Peyer's patch (tissue), 4 donors: Measurements from ENCODE around the gene PARD6B. TPM values are rescaled to one million over a fixed set of nuclear protein-coding genes. Genes with fewer than 3 reads are reported as not detected.

ENCODE experiments used
- DNase-seq, 3 donors: peaks; one replicate each; pipeline ENCODE4 v3.0.0-alpha.2; 2017 to 2019
- H3K27ac ChIP-seq, 4 donors: fragments of 200-600 bp; sonication (generic); one replicate each; pipeline ENCODE4 v1.5.1; 2016 to 2019
- H3K27me3 ChIP-seq, 2 donors: fragments of 200-600 bp; sonication (generic); one replicate each; pipeline ENCODE4 v1.5.1; 2019
- H3K36me3 ChIP-seq, 3 donors: fragments of 200-600 bp; sonication (generic); one replicate each; pipeline ENCODE4 v1.5.1; 2016 to 2019
- H3K4me1 ChIP-seq, 4 donors: fragments of 200-600 bp; sonication (generic); one replicate each; pipeline ENCODE4 v1.5.1; 2016 to 2019
- H3K4me3 ChIP-seq, 4 donors: fragments of 200-600 bp; sonication (generic); 1 replicate in 3 of 4; 2 replicates in 1 of 4; pipeline ENCODE4 v1.5.1; 2016 to 2019; ENCODE audit warnings: mild to moderate bottlenecking in 1 of 4
- H3K9me3 ChIP-seq, 4 donors: fragments of 200-600 bp; sonication (generic); one replicate each; pipeline ENCODE4 v1.5.1; 2016 to 2019; ENCODE audit warnings: mild to moderate bottlenecking in 1 of 4
- CTCF ChIP-seq, 6 experiments: fragments of 450-650 bp in 4 of 6; fragments of 200-600 bp in 2 of 6; sonication (generic) in 1 of 6; IDR thresholded peaks; one replicate each; pipeline ENCODE4 v1.5.1; 2017 to 2019; ENCODE audit warnings: antibody characterized with exemption in 6 of 6, mild to moderate bottlenecking in 3 of 6, moderate library complexity in 1 of 6
- POLR2A ChIP-seq, 2 donors: fragments of 450-650 bp; IDR thresholded peaks; one replicate each; pipeline ENCODE4 v1.5.1; 2017; ENCODE audit warnings: antibody characterized with exemption in 2 of 2, mild to moderate bottlenecking in 2 of 2, moderate library complexity in 2 of 2
- total RNA-seq, 4 donors: library from RNA; depleted of rRNA; stranded (reverse); fragments of >200 nt; gene quantifications; one replicate each; pipeline ENCODE4 v1.1.0, GENCODE V29; 2016

The PARD6B gene
- total RNA-seq, 4 donors from 2014 or later: 6.6 to 27.0 (median 18.4) TPM

- H3K36me3 ChIP-seq: no peaks in the 10 kb centered on the region
- TF ChIP-seq CTCF (IDR thresholded peaks at IDR 0.05) (no peak), POLR2A (IDR thresholded peaks at IDR 0.05) (no peak)
- H3K4me3 ChIP-seq: no peak overlapping the region
- no peak overlapping the region for H3K27ac ChIP-seq
- no peaks in the 10 kb centered on the region for H3K27me3 ChIP-seq
- H3K4me1 ChIP-seq: no peaks in the 10 kb centered on the region
- DNase-seq: no peak
- H3K9me3 ChIP-seq: no peaks in the 10 kb centered on the region
These were observed 15.7 kb upstream of the PARD6B start for GRCh38 chr20:50715694-50716093.

- TF ChIP-seq POLR2A (IDR thresholded peaks at IDR 0.05): no peak
- no peak for TF ChIP-seq CTCF (IDR thresholded peaks at IDR 0.05)
- H3K27me3 ChIP-seq: no peaks in the 10 kb centered on the region
- H3K36me3 ChIP-seq: no peaks in the 10 kb centered on the region
- H3K27ac ChIP-seq: no peak overlapping the region
- no peak for DNase-seq
- no peak overlapping the region for H3K4me3 ChIP-seq
- no peaks in the 10 kb centered on the region for H3K9me3 ChIP-seq
- no peaks in the 10 kb centered on the region for H3K4me1 ChIP-seq
These were observed 14.9 kb upstream of the PARD6B start for GRCh38 chr20:50716518-50716917.

GRCh38 chr20:50717312-50717711, 14.1 kb upstream of the PARD6B start:
- Histone ChIP-seq H3K36me3 (no peaks in the 10 kb centered on the region), H3K4me3 (no peak overlapping the region), H3K9me3 (no peaks in the 10 kb centered on the region), H3K27me3 (no peaks in the 10 kb centered on the region), H3K27ac (no peak overlapping the region), H3K4me1 (no peaks in the 10 kb centered on the region)
- no peak for TF ChIP-seq CTCF (IDR thresholded peaks at IDR 0.05)
- TF ChIP-seq POLR2A (IDR thresholded peaks at IDR 0.05): no peak
- no peak for DNase-seq

GRCh38 chr20:50717974-50718761, 13.2 kb upstream of the PARD6B start:
- no peaks in the 10 kb centered on the region for H3K36me3 ChIP-seq
- DNase-seq: peak in 1 of 3 donors; percentile 40
- no peak overlapping the region for H3K4me3 ChIP-seq
- H3K27me3 ChIP-seq: no peaks in the 10 kb centered on the region
- no peak overlapping the region for H3K27ac ChIP-seq
- H3K9me3 ChIP-seq: no peaks in the 10 kb centered on the region
- TF ChIP-seq POLR2A (IDR thresholded peaks at IDR 0.05) (no peak), CTCF (IDR thresholded peaks at IDR 0.05) (peak in 1 of 6 experiments; percentile 10)
- no peaks in the 10 kb centered on the region for H3K4me1 ChIP-seq

- no peak overlapping the region for H3K27ac ChIP-seq
- H3K4me1 ChIP-seq: peaks cover 0 to 1% (median 0%) of the 10 kb centered on the region in 4 donors
- TF ChIP-seq CTCF (IDR thresholded peaks at IDR 0.05) (no peak), POLR2A (IDR thresholded peaks at IDR 0.05) (no peak)
- H3K4me3 ChIP-seq: no peak overlapping the region
- H3K36me3 ChIP-seq: no peaks in the 10 kb centered on the region
- no peaks in the 10 kb centered on the region for H3K27me3 ChIP-seq
- H3K9me3 ChIP-seq: no peaks in the 10 kb centered on the region
- peak in 1 of 3 donors; percentile 8 for DNase-seq
These were observed 12.1 kb upstream of the PARD6B start for GRCh38 chr20:50719328-50719727.
